ENCODE data around the gene STXBP3. TPM values are rescaled to one million over a fixed set of nuclear protein-coding genes. Genes with fewer than 3 reads are reported as not detected.

Gene STXBP3
- total and polyA plus RNA-seq, 2 donors (not counting 3 experiments of a cell fraction or from before 2014, with no cell fraction given), result 9.4 to 44.1 TPM

DNA sequence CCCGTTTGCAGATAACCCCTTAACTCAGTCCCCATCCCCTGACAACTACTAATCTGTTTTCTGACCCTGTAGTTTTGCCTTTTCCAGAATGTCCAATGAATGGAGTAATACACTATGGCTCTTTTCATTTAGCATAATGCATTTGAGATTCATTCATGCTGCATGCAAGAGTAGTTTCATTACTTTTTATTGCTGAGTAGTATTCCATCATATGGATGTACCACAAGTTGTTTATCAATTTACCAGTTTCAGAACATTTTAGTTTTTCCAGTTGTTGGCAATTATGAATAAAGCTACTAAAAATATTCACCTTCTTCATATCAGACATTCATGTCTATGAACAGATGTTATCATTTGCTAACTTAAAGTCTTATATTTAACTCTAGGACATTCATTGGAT lies 45.3 kb downstream of the STXBP3 start:
- no peaks in the 10 kb centered on the region for H4K20me1 ChIP-seq (replicated peaks; ENCODE audit: control insufficient read depth, extremely low read depth, insufficient read depth, low read length)
- H3K79me2 ChIP-seq (ENCODE audit: control insufficient read depth, insufficient read depth, low read length), result no peaks in the 10 kb centered on the region
- dilution Hi-C loops (cut with MboI; ENCODE audit: extremely low pct_ligation_motif_present, low sequenced_read_pairs), result no loop called here
- ChIA-PET CTCF (no interaction called here), POLR2A (no interaction called here)
- no peak overlapping the region for H3K4me2 ChIP-seq (ENCODE audit: insufficient read depth, low read length)
- no peaks in the 10 kb centered on the region for H3K27me3 ChIP-seq (ENCODE audit: control insufficient read depth in 2 of 2, insufficient read depth in 2 of 2, low read length in 2 of 2)
- FAIRE-seq (no peak), DNase-seq (ENCODE audit: low read depth, low spot score) (no peak)
- no peak overlapping the region for H3K4me3 ChIP-seq (replicated peaks in 1 of 3; ENCODE audit: insufficient read depth in 1 of 3, low read depth in 1 of 3, low read length in 3 of 3)
- peaks cover 5 to 9% of the 10 kb centered on the region in 2 experiments for H3K36me3 ChIP-seq (ENCODE audit: control insufficient read depth in 2 of 2, extremely low read depth in 1 of 2, insufficient read depth in 2 of 2, low read length in 2 of 2)
- TF ChIP-seq FOS (IDR thresholded peaks at IDR 0.05; ENCODE audit: borderline replicate concordance, insufficient read depth, low read length), result no peak
- TF ChIP-seq JUN (IDR thresholded peaks at IDR 0.05; ENCODE audit: borderline replicate concordance, insufficient read depth, insufficient read length, low read depth), result no peak
- H3K9me3 ChIP-seq (replicated peaks; ENCODE audit: control insufficient read depth, insufficient read depth, low read length), result no peaks in the 10 kb centered on the region
- no peak overlapping the region for H3K9ac ChIP-seq (replicated peaks; ENCODE audit: extremely low read depth, insufficient read depth, low read length)
- no peak overlapping the region for H2AFZ ChIP-seq (ENCODE audit: low read depth, low read length)
- H3K9me1 ChIP-seq (replicated peaks; ENCODE audit: control insufficient read depth, extremely low read depth, insufficient read depth, low read length), result no peaks in the 10 kb centered on the region
- BruUV-seq (replicated peaks), result no TSS peak
- no peak overlapping the region for H3K27ac ChIP-seq (ENCODE audit: insufficient read depth, low read depth, low read length)
- H3K4me1 ChIP-seq (ENCODE audit: control insufficient read depth, extremely low read depth, insufficient read depth, low read length), result no peaks in the 10 kb centered on the region
- intact Hi-C loops (cut with micrococcal nuclease), result no loop called here

- DNase-seq (ENCODE audit: low read depth, low spot score), result no peak
- ChIA-PET POLR2A (no interaction called here), CTCF (interaction anchor here (0.7 to 1.3 kb wide), 3 partner anchors 9 to 54 kb away, joined by 3 to 6 read pairs (median 4); no protein-coding TSS in a partner anchor)
- TF ChIP-seq JUN (IDR thresholded peaks at IDR 0.05; ENCODE audit: borderline replicate concordance, insufficient read depth, insufficient read length, low read depth) (no peak), MAX (IDR thresholded peaks at IDR 0.05; ENCODE audit: insufficient read depth, insufficient read length) (no peak), EZH2 (IDR thresholded peaks at IDR 0.05; ENCODE audit: borderline replicate concordance, low read depth, low read length, severe bottlenecking) (no peak), FOS (IDR thresholded peaks at IDR 0.05; ENCODE audit: borderline replicate concordance, insufficient read depth, low read length) (no peak), MYC (IDR thresholded peaks at IDR 0.05; ENCODE audit: low read depth, low read length) (no peak), POLR2AphosphoS5 (IDR thresholded peaks at IDR 0.05; ENCODE audit: insufficient read depth, low read depth, low read length) (no peak), GATA2 (IDR thresholded peaks at IDR 0.05; ENCODE audit: insufficient read depth, insufficient read length, low read depth, low read length) (no peak), POLR2A (IDR thresholded peaks at IDR 0.05; ENCODE audit: low read depth, low read length) (no peak)
- TF ChIP-seq, protein P1, sequence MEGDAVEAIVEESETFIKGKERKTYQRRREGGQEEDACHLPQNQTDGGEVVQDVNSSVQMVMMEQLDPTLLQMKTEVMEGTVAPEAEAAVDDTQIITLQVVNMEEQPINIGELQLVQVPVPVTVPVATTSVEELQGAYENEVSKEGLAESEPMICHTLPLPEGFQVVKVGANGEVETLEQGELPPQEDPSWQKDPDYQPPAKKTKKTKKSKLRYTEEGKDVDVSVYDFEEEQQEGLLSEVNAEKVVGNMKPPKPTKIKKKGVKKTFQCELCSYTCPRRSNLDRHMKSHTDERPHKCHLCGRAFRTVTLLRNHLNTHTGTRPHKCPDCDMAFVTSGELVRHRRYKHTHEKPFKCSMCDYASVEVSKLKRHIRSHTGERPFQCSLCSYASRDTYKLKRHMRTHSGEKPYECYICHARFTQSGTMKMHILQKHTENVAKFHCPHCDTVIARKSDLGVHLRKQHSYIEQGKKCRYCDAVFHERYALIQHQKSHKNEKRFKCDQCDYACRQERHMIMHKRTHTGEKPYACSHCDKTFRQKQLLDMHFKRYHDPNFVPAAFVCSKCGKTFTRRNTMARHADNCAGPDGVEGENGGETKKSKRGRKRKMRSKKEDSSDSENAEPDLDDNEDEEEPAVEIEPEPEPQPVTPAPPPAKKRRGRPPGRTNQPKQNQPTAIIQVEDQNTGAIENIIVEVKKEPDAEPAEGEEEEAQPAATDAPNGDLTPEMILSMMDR (IDR thresholded peaks at IDR 0.05; ENCODE audit: extremely low read depth in 1 of 2, insufficient read depth in 1 of 2, low read depth in 1 of 2, low read length in 2 of 2), result no peak
- Histone ChIP-seq H3K4me3 (replicated peaks in 1 of 3; ENCODE audit: insufficient read depth in 1 of 3, low read depth in 1 of 3, low read length in 3 of 3) (no peak overlapping the region), H3K9ac (replicated peaks; ENCODE audit: extremely low read depth, insufficient read depth, low read length) (no peak overlapping the region), H3K4me2 (ENCODE audit: insufficient read depth, low read length) (no peak overlapping the region), H2AFZ (ENCODE audit: low read depth, low read length) (no peak overlapping the region), H3K9me3 (replicated peaks; ENCODE audit: control insufficient read depth, insufficient read depth, low read length) (no peaks in the 10 kb centered on the region), H3K27ac (ENCODE audit: insufficient read depth, low read depth, low read length) (no peak overlapping the region), H4K20me1 (replicated peaks; ENCODE audit: control insufficient read depth, extremely low read depth, insufficient read depth, low read length) (no peaks in the 10 kb centered on the region), H3K27me3 (ENCODE audit: control insufficient read depth in 2 of 2, insufficient read depth in 2 of 2, low read length in 2 of 2) (no peaks in the 10 kb centered on the region), H3K79me2 (ENCODE audit: control insufficient read depth, insufficient read depth, low read length) (no peaks in the 10 kb centered on the region), H3K4me1 (ENCODE audit: control insufficient read depth, extremely low read depth, insufficient read depth, low read length) (no peaks in the 10 kb centered on the region), H3K9me1 (replicated peaks; ENCODE audit: control insufficient read depth, extremely low read depth, insufficient read depth, low read length) (no peaks in the 10 kb centered on the region), H3K36me3 (ENCODE audit: control insufficient read depth in 2 of 2, extremely low read depth in 1 of 2, insufficient read depth in 2 of 2, low read length in 2 of 2) (peaks cover 5 to 12% of the 10 kb centered on the region in 2 experiments)
- dilution Hi-C loops (cut with MboI; ENCODE audit: extremely low pct_ligation_motif_present, low sequenced_read_pairs), result no loop called here
- BruUV-seq (replicated peaks), result no TSS peak
- no peak for FAIRE-seq
- intact Hi-C loops (cut with micrococcal nuclease), result no loop called here
Measured at GRCh38 chr1:108792420-108792819, 45.9 kb downstream of the STXBP3 start.
